ENCODE data around the gene SGK1. TPM values are rescaled to one million over a fixed set of nuclear protein-coding genes. Genes with fewer than 3 reads are reported as not detected.

SGK1 gene
- total RNA-seq, 8 experiments from 2014 or later: 4.2 to 377 (median 21.4) TPM

DNA sequence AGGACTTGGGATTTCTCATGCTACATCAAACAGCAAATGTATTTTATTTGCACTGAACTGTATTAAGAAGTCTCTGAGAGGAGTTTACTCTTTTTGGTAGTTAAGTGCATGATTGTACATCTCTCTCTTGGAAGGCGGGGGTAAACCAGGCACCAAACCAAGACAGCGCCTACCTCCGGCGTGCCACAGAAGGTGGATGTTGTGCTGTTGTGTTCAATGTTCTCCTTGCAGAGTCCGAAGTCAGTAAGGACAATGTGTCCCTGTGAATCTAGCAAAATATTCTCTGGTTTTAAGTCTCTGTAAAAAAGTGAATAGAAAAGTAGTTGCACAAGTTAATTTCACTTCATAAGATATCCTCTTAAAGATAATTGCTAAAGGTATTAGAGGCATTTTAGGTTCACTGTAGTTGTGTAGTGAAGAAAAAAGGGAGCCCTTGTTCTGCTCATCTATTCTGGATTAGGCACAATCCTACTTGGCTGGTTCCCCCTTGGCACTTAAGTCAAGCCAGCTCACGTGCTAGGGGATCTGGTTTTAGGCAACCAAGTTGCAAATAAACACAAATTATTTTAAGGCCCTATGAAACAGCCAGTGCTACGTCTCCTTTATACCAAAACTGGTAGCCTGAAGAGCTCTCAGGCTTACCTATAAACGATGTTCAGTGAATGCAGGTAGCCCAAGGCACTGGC is 145.7 kb downstream of the SGK1 start:
- in situ Hi-C loops (cut with MboI; ENCODE audit: low pct_unique_long_range_greater_than_20kb in 2 of 9, low sequenced_read_pairs in 9 of 9, unreplicated experiment in 9 of 9): loop anchor here in 7 of 9 experiments (10.0 to 25.0 kb wide), 6 partner anchors 465 to 765 kb away; no protein-coding TSS in a partner anchor
- Histone ChIP-seq H3K27ac (no peak overlapping the region), H3K4me3 (no peak overlapping the region), H3K4me1 (replicated peaks in 1 of 2) (peaks cover 0 to 6% of the 10 kb centered on the region in 2 donors)
- ATAC-seq (replicated peaks in 6 of 8): no peak
- WGBS, 10 experiments: 70 to 100% (median 92%) methylated on average over 1 to 7 of the region's 8 CpGs; no CpG with 5 or more reads in 2 of the 10 experiments

DNA sequence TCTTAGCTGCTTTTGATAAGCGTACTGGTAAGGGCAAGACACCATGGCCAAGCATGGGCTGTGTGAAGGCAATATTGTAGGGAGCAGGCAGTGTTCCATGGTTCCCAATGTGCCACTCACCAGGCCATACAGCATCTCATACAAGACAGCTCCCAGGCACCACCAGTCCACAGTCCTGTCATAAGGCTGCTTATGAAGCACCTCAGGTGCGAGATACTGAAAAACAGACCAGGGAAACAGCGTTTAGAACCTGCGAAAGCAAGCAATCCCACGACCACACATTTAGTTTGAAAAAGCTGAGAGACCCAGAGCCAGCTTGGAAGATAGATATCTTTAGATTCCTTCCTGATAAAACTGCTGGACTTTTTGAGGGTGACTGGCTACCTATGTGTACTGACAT is 146.4 kb downstream of the SGK1 start:
- 76 to 100% (median 100%) methylated on average over 2 to 5 of the region's 5 CpGs; no CpG with 5 or more reads in 1 of the 10 experiments for WGBS, 10 experiments
- H3K27ac ChIP-seq: no peak overlapping the region
- no peak for ATAC-seq (replicated peaks in 6 of 8)
- no peak overlapping the region for H3K4me3 ChIP-seq
- H3K4me1 ChIP-seq (replicated peaks in 1 of 2): peaks cover 0 to 6% of the 10 kb centered on the region in 2 donors
- in situ Hi-C loops (cut with MboI; ENCODE audit: low pct_unique_long_range_greater_than_20kb in 2 of 9, low sequenced_read_pairs in 9 of 9, unreplicated experiment in 9 of 9): loop anchor here in 7 of 9 experiments (10.0 to 25.0 kb wide), 6 partner anchors 466 to 766 kb away; no protein-coding TSS in a partner anchor

DNA sequence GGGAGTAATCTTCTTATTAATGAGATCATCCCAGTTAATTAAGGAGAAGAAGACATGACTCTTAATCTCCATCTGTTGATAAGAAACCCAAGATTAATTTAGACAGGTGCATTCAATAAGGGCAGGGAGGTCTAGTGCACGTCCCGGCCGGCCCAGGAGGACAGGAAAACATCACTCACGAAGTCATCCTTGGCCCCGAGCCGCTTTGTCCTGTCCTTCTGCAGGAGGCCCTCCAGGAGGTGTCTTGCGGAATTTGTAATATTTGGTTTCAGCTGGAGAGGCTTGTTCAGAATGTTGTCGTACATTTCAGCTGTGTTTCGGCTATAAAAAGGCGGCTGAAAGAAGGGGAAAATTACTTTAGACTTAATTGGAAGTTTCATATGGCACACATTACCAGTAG is 147.1 kb downstream of the SGK1 start:
- WGBS, 10 experiments: 72 to 100% (median 92%) methylated on average over 1 to 10 of the region's 10 CpGs; no CpG with 5 or more reads in 1 of the 10 experiments
- in situ Hi-C loops (cut with MboI; ENCODE audit: low pct_unique_long_range_greater_than_20kb in 2 of 9, low sequenced_read_pairs in 9 of 9, unreplicated experiment in 9 of 9): loop anchor here in 7 of 9 experiments (10.0 to 25.0 kb wide), 6 partner anchors 466 to 766 kb away; no protein-coding TSS in a partner anchor
- no peaks in the 10 kb centered on the region for H3K4me1 ChIP-seq (replicated peaks in 1 of 2)
- H3K27ac ChIP-seq: no peak overlapping the region
- no peak for ATAC-seq (replicated peaks in 6 of 8)
- no peak overlapping the region for H3K4me3 ChIP-seq

DNA sequence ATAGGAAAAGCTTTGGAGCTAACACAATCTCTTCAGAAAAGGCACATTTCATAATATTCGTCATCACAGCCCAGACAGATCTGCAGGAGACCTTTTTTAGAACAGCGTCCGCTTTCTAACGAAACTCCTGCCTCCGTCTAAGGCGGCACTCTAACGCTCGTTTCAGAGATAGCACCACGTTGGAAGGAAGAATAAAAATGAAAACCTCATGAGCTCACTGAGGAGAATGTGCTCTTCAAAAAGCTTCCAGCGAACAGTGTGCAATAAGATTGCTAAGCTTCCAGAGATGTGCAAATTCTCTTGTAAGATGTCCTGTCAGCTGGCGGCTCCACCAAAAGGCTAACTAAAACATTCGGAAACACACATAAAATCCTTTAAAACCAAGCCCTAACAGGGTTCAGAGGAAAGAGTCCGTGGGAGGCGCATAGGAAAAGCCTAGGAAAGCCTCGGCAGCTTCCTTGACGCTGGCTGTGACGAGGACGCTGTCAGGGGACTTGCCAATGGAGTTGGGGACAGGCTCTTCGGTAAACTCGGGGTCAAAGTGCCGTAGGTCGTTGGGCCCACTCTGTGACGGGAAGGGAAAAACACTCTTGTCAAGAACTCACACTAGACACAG is 147.9 kb downstream of the SGK1 start:
- ATAC-seq (replicated peaks in 6 of 8): no peak
- in situ Hi-C loops (cut with MboI; ENCODE audit: low pct_unique_long_range_greater_than_20kb in 2 of 9, low sequenced_read_pairs in 9 of 9, unreplicated experiment in 9 of 9): loop anchor here in 7 of 9 experiments (10.0 to 25.0 kb wide), 6 partner anchors 467 to 767 kb away; no protein-coding TSS in a partner anchor

DNA sequence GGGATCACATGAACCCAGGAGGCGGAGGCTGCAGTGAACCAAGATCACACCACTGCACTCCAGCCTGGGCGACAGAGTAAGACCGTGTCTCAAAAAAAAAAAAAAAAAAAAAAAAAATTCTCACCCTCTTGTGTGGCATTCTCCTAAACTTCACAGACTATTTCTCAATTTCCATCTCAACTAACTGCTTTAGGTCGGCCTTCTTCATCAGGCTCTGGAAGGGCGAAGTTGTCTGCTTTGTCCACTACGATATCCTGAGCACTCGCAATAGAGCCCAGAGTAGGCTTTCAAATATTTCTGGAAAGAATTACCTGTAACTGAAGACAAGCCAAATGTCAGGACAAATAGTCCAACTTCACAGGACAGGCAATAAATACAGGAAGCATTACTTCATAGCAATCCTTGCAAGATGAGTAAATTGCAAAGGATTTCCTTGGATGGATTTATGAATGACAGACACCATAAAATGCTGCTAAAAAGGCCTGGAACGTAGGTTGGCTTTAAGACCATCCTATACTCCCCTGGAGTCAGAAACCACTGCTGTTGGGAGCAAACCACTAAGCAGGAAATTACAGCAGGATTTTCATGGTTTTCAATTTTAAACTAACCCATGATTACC is 149.2 kb downstream of the SGK1 start:
- H3K27ac ChIP-seq: no peak overlapping the region
- no peak overlapping the region for H3K4me3 ChIP-seq
- WGBS, 10 experiments: 83 to 100% (median 92%) methylated on average over 1 to 7 of the region's 8 CpGs
- ATAC-seq (replicated peaks in 6 of 8): peak in 2 of 8 experiments; percentile 5 to 10
- in situ Hi-C loops (cut with MboI; ENCODE audit: low pct_unique_long_range_greater_than_20kb in 2 of 9, low sequenced_read_pairs in 9 of 9, unreplicated experiment in 9 of 9): loop anchor here in 5 of 9 experiments (10.0 to 25.0 kb wide), 5 partner anchors 469 to 769 kb away; no protein-coding TSS in a partner anchor
- peaks cover 0 to 5% of the 10 kb centered on the region in 2 donors for H3K4me1 ChIP-seq (replicated peaks in 1 of 2)

More for the DNA sequence above, 147.9 kb downstream of the SGK1 start:
- H3K4me3 ChIP-seq: no peak overlapping the region
- no peaks in the 10 kb centered on the region for H3K4me1 ChIP-seq (replicated peaks in 1 of 2)
- H3K27ac ChIP-seq: no peak overlapping the region
- 65 to 100% (median 90%) methylated on average over 1 to 15 of the region's 23 CpGs; no CpG with 5 or more reads in 1 of the 10 experiments for WGBS, 10 experiments

DNA sequence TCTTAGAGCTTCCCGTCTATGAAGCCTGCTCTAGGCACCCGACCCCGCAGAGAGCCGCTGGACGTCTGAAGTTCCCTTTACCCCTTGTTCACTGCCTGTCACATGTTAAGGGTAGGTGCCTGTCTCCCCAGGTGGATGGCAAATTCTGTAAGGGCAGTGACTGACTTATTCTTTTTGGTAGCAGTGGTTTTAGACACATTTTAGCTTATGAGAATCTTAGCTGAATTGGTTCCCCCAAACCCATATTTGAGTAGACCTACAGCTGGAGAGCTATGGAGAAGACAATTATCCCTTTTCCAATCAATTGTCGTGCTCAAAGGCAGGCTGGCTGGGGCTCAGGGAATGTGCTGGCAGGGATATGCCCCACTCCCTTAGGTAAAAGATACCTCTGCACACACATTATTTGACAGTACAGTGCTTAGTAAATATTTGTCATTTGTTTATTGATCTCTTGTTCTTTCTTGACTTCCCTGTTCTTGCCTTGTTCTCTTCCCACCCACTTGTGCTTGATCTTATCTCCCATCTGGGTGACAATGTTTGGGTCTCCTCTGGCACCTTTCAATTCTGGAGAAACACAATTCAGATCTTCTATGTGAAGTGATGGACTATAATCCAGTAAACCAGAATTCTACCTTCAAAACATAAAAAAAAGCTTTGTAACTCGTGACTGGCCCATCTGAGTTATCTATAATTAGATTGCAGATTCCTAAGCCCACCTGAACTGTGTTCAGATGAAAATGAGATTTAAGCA is 151.2 kb downstream of the SGK1 start:
- Histone ChIP-seq H3K27ac (no peak overlapping the region), H3K4me3 (no peak overlapping the region), H3K4me1 (replicated peaks in 1 of 2) (peaks cover 0 to 5% of the 10 kb centered on the region in 2 donors)
- WGBS, 10 experiments: 67 to 100% (median 87%) methylated on average over 1 to 6 of the region's 7 CpGs
- in situ Hi-C loops (cut with MboI; ENCODE audit: low pct_unique_long_range_greater_than_20kb in 2 of 9, low sequenced_read_pairs in 9 of 9, unreplicated experiment in 9 of 9): loop anchor here in 5 of 9 experiments (10.0 to 25.0 kb wide), 5 partner anchors 471 to 771 kb away; no protein-coding TSS in a partner anchor
- ATAC-seq (replicated peaks in 6 of 8): peak in 3 of 8 experiments; percentile 1 to 13 (median 3)

DNA sequence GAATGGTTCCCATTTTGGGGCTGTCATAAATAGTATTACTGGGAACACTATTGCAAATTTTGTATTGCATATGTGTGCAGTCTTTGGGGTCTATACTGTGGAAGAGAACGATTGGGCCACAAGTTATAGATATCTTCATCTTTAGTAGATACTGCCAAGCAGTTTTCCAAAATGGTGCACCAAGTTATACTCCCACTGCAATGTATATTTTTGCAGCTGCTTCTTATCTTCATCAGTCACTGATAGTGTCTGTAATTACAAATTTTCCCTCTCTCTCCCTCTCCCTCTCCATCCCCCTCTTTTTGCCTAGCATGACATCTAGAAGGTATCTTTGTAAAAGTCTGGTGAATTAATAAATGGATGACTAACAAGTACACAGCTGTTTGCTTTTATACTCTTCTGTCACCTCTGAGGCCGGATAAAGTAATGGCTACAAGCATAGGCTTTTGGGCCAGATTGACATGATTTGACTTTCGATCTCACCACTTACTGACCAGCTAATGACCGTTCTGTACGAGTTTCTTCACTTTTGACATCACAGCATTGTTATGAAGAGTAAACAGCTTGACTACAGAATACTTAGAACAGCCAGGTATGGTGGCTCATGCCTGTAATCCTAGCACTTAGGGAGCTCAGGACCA is 152.2 kb downstream of the SGK1 start:
- 33 to 100% (median 80%) methylated on average over 1 to 5 of the region's 5 CpGs; no CpG with 5 or more reads in 1 of the 10 experiments for WGBS, 10 experiments
- no peak overlapping the region for H3K4me3 ChIP-seq
- H3K4me1 ChIP-seq (replicated peaks in 1 of 2): peaks cover 0 to 5% of the 10 kb centered on the region in 2 donors
- ATAC-seq (replicated peaks in 6 of 8): peak in 2 of 8 experiments; percentile 0 to 3
- no peak overlapping the region for H3K27ac ChIP-seq
- in situ Hi-C loops (cut with MboI; ENCODE audit: low pct_unique_long_range_greater_than_20kb in 2 of 9, low sequenced_read_pairs in 9 of 9, unreplicated experiment in 9 of 9): loop anchor here in 5 of 9 experiments (10.0 to 25.0 kb wide), 5 partner anchors 472 to 772 kb away; no protein-coding TSS in a partner anchor

DNA sequence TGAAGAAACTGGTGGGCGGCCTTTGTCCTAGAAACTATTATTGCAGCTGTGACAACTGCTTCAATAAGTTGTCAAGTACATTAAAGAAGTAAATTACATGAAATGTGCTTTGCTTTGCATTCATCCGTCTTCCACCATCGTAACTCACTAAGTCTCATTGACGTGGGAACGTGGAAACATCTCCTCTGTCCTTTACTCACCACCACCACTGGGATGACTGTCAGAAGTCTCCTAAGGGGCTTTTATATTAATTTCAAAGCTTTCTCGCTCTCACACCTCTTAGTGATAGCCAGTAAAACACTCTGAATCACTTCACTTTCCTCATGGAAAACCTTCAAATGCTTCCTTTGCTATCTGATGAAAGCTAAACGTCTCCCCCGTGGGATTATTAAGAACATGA is 153.6 kb downstream of the SGK1 start:
- ATAC-seq (replicated peaks in 6 of 8): no peak
- Histone ChIP-seq H3K4me3 (no peak overlapping the region), H3K4me1 (replicated peaks in 1 of 2) (peaks cover 0 to 5% of the 10 kb centered on the region in 2 donors), H3K27ac (no peak overlapping the region)
- WGBS, 10 experiments: 20 to 100% (median 60%) methylated on average over 1 to 5 of the region's 8 CpGs
- in situ Hi-C loops (cut with MboI; ENCODE audit: low pct_unique_long_range_greater_than_20kb in 2 of 9, low sequenced_read_pairs in 9 of 9, unreplicated experiment in 9 of 9): loop anchor here in 5 of 9 experiments (10.0 to 25.0 kb wide), 5 partner anchors 473 to 773 kb away; no protein-coding TSS in a partner anchor

DNA sequence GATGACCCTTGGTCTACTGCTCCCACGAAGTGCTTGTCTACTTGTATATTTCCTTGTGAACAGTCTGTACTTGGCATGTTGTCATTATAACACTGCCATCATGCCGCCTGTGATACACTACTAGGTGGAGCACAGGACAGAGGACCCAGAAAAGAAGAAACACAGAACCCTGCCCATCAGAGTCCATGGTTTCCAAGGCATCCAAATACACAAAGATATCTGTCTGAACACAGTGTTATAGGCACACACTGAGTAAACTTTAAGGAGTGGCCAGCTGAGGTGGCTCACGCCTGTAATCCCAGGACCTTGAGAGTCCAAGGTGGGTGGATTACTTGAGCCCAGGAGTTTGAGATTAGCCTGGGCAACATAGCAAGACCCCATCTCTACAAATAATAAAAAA is 155.0 kb downstream of the SGK1 start:
- WGBS, 10 experiments: 0 to 100% (median 87%) methylated on average over 1 to 3 of the region's 3 CpGs; no CpG with 5 or more reads in 2 of the 10 experiments

DNA sequence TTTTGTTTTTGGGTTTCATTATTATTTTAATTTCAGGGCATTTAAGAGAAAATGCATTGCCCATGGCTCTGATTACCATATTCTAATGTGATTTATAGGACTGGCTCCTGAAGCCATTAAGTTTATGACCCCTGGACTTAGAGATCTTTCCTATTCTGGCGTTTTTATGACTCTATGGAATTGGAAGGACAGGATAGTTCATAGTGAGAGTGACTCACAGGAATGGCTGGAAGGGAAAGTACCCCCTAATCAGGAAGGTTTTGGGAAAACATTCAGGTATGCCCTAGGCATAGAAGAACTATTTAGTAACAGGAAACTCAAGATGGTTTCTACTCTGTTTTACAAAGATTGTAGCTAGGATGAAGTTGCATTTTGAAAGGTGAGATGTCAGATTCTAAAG is 156.9 kb downstream of the SGK1 start:
- no peak overlapping the region for H3K4me3 ChIP-seq
- in situ Hi-C loops (cut with MboI; ENCODE audit: low pct_unique_long_range_greater_than_20kb in 2 of 9, low sequenced_read_pairs in 9 of 9, unreplicated experiment in 9 of 9): loop anchor here in 5 of 9 experiments (10.0 to 25.0 kb wide), 5 partner anchors 476 to 776 kb away; no protein-coding TSS in a partner anchor
- no peak overlapping the region for H3K27ac ChIP-seq
- 0 to 83% (median 16%) methylated on average over 1 of the region's 1 CpG; no CpG with 5 or more reads in 4 of the 10 experiments for WGBS, 10 experiments
- H3K4me1 ChIP-seq (replicated peaks in 1 of 2): peaks cover 0 to 5% of the 10 kb centered on the region in 2 donors
- ATAC-seq (replicated peaks in 6 of 8): peak in 3 of 8 experiments; percentile 15 to 52 (median 17)

More for the DNA sequence above, 155.0 kb downstream of the SGK1 start:
- Histone ChIP-seq H3K4me3 (no peak overlapping the region), H3K27ac (no peak overlapping the region), H3K4me1 (replicated peaks in 1 of 2) (peaks cover 0 to 5% of the 10 kb centered on the region in 2 donors)
- peak in 2 of 8 experiments; percentile 3 to 8 for ATAC-seq (replicated peaks in 6 of 8)
- in situ Hi-C loops (cut with MboI; ENCODE audit: low pct_unique_long_range_greater_than_20kb in 2 of 9, low sequenced_read_pairs in 9 of 9, unreplicated experiment in 9 of 9): loop anchor here in 5 of 9 experiments (10.0 to 25.0 kb wide), 5 partner anchors 474 to 774 kb away; no protein-coding TSS in a partner anchor

DNA sequence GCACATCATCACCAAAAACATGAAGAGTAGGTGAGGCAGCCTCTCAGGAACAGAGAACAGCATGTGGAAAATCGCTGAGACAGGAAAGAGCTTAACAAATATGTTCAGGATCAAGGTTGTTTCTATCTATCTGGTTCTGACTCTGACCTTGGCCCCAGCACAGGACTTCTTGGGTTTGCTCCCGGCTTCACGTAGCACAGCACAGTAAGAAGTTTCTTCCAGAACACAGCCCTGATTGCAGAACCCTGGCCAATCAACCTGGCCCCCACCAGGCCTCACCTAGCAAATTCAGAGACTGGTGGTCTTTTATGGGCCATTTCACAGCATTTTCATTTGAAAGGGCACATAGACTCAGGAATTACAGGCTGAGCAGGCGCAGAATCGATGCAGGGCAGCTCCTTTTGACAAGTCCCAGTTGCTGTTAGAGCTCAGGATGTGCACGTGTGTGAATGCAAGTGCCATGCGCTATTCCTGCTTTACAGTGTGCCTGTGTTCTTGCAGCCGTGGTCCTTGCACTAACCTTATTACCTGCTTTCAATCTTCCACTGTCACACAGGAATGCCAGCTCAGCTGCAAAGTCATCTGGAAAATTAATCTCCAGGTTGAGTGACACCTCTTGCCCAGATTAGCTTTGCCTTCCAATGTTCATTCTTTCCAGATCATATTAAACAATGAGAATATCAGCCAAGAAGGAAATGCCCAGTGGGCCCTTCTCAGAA is 165.0 kb downstream of the SGK1 start:
- Histone ChIP-seq H3K4me1 (replicated peaks in 1 of 2) (peaks cover 0 to 7% of the 10 kb centered on the region in 2 donors), H3K27ac (no peak overlapping the region), H3K4me3 (no peak overlapping the region)
- in situ Hi-C loops (cut with MboI; ENCODE audit: low pct_unique_long_range_greater_than_20kb in 2 of 9, low sequenced_read_pairs in 9 of 9, unreplicated experiment in 9 of 9): loop anchor here in 5 of 9 experiments (25.0 kb wide), 4 partner anchors 484 to 784 kb away; no protein-coding TSS in a partner anchor
- 0 to 100% (median 60%) methylated on average over 1 to 6 of the region's 8 CpGs; no CpG with 5 or more reads in 2 of the 10 experiments for WGBS, 10 experiments
- no peak for ATAC-seq (replicated peaks in 6 of 8)
